Activated CD4-positive, alpha-beta T cell treated with anti-CD3 and anti-CD28 coated beads, Interleukin-2, amount 10 ng/mL, durations not matched to agents 24 days and 14 days (primary cell): ENCODE results near the gene NUSAP1. TPM values are rescaled to one million over a fixed set of nuclear protein-coding genes. Genes with fewer than 3 reads are reported as not detected.

Experiments used
- total RNA-seq: library from RNA; stranded (reverse); gene quantifications from 2 replicates; pipeline ENCODE4 v1.2.3, GENCODE V29; 2022

The NUSAP1 gene
- total RNA-seq, 1 donor from 2014 or later, result 115 TPM

Other genes with a start within 250 kb of the NUSAP1 start
- gene INO80, start 216.6 kb upstream of the NUSAP1 start, total RNA-seq, result 33.1 and 37.2 TPM in 2 replicates
- gene EXD1, start 102.1 kb upstream of the NUSAP1 start, total RNA-seq, result not detected in 2 replicates
- gene CHP1, start 101.6 kb upstream of the NUSAP1 start, total RNA-seq, result 47.4 and 47.8 TPM in 2 replicates
- gene OIP5, start 290 bp upstream of the NUSAP1 start, total RNA-seq, result 15.8 and 21.0 TPM in 2 replicates
- gene NDUFAF1, start 69.6 kb downstream of the NUSAP1 start, total RNA-seq, result 25.3 and 25.4 TPM in 2 replicates
- 36.6 and 38.1 TPM in 2 replicates for gene RTF1, start 84.2 kb downstream of the NUSAP1 start, total RNA-seq
- gene ITPKA, start 161.0 kb downstream of the NUSAP1 start, total RNA-seq, result 3.3 and 3.8 TPM in 2 replicates
- gene LTK, start 180.9 kb downstream of the NUSAP1 start, total RNA-seq, result not detected in 2 replicates
- gene RPAP1, start 211.4 kb downstream of the NUSAP1 start, total RNA-seq, result 56.5 and 61.3 TPM in 2 replicates
- gene TYRO3, start 226.3 kb downstream of the NUSAP1 start, total RNA-seq, result 4.2 and 6.2 TPM in 2 replicates